ENCODE results near the gene SDF2.

DNA sequence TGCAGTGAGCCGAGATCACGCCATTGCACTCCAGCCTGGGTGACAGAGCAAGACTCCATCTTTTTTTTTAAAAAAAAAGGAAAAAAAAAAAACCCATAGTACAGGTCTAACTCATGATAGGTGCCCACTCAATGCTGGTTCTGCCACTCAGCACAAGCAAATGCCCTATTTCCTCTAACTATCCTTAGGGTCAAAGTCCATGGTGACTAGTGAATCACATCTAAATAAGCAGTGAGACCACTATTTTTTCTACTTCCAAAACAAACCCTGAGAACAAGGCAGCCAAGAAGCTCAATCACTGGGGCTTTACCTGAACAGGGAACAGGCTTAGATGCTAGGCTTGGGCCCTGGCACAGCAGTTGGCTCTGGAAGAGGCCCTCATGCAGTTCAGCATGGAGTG is 20.1 kb downstream of the SDF2 start:
- TF ChIP-seq, protein P1, sequence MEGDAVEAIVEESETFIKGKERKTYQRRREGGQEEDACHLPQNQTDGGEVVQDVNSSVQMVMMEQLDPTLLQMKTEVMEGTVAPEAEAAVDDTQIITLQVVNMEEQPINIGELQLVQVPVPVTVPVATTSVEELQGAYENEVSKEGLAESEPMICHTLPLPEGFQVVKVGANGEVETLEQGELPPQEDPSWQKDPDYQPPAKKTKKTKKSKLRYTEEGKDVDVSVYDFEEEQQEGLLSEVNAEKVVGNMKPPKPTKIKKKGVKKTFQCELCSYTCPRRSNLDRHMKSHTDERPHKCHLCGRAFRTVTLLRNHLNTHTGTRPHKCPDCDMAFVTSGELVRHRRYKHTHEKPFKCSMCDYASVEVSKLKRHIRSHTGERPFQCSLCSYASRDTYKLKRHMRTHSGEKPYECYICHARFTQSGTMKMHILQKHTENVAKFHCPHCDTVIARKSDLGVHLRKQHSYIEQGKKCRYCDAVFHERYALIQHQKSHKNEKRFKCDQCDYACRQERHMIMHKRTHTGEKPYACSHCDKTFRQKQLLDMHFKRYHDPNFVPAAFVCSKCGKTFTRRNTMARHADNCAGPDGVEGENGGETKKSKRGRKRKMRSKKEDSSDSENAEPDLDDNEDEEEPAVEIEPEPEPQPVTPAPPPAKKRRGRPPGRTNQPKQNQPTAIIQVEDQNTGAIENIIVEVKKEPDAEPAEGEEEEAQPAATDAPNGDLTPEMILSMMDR (IDR thresholded peaks at IDR 0.05), result no peak
- TF ChIP-seq POLR2A (IDR thresholded peaks at IDR 0.05), result no peak
